Smooth muscle cell (in vitro differentiated cells): ENCODE results near the gene TLL1. TPM values are rescaled to one million over a fixed set of nuclear protein-coding genes. Genes with fewer than 3 reads are reported as not detected.

Experiments
- DNase-seq: peaks from one replicate; lab custom pipeline; 2025; ENCODE audit not compliant: unreplicated experiment; lab: John Stamatoyannopoulos, UW
- H2AFZ ChIP-seq: fragments of 200-600 bp; sonication (generic); 2 replicates; pipeline ENCODE4 v1.6.0; 2016; ENCODE audit warnings: antibody characterized with exemption, low read depth, mild to moderate bottlenecking
- H3F3A ChIP-seq: fragments of 200-600 bp; sonication (generic); 2 replicates; pipeline ENCODE4 v1.6.0; 2017; ENCODE audit warnings: antibody characterized with exemption, low read depth
- H3K27ac ChIP-seq: fragments of 200-600 bp; sonication (generic); 2 replicates; pipeline ENCODE4 v1.5.1; 2016; ENCODE audit warnings: low read depth, mild to moderate bottlenecking
- H3K27me3 ChIP-seq: fragments of 200-600 bp; sonication (generic); 2 replicates; pipeline ENCODE4 v1.6.1; 2016; ENCODE audit warnings: low read depth, mild to moderate bottlenecking
- H3K36me3 ChIP-seq: fragments of 200-600 bp; sonication (generic); 2 replicates; pipeline ENCODE4 v1.5.1; 2016; ENCODE audit warnings: low read depth
- H3K4me1 ChIP-seq: fragments of 200-600 bp; sonication (generic); 2 replicates; pipeline ENCODE4 v1.5.1; 2016; ENCODE audit warnings: low read depth
- H3K4me2 ChIP-seq: fragments of 200-600 bp; sonication (generic); 2 replicates; pipeline ENCODE4 v1.6.0; 2016; ENCODE audit warnings: mild to moderate bottlenecking
- H3K4me3 ChIP-seq: fragments of 200-600 bp; sonication (generic); 2 replicates; pipeline ENCODE4 v1.5.1; 2016; ENCODE audit warnings: mild to moderate bottlenecking
- H3K79me2 ChIP-seq: fragments of 200-600 bp; sonication (generic); 2 replicates; pipeline ENCODE4 v1.6.0; 2016; ENCODE audit warnings: low read depth, mild to moderate bottlenecking
- H3K9ac ChIP-seq: fragments of 200-600 bp; sonication (generic); 2 replicates; pipeline ENCODE4 v1.6.0; 2016; ENCODE audit warnings: low read depth
- H3K9me3 ChIP-seq: fragments of 200-600 bp; sonication (generic); replicated peaks from 2 replicates; pipeline ENCODE4 v1.5.1; 2016; ENCODE audit warnings: low read depth
- H4K20me1 ChIP-seq: fragments of 200-600 bp; sonication (generic); 2 replicates; pipeline ENCODE4 v1.6.0; 2016; ENCODE audit warnings: low read depth
- CTCF ChIP-seq: fragments of 200-600 bp; sonication (generic); IDR thresholded peaks from 2 replicates; pipeline ENCODE4 v1.5.1; 2017; ENCODE audit warnings: borderline replicate concordance, mild to moderate bottlenecking, antibody characterized with exemption; ENCODE audit not compliant: insufficient read depth, poor library complexity, severe bottlenecking
- WGBS: methylation state at CpG from one replicate; pipeline ENCODE4 v1.1.7; 2016; ENCODE audit warnings: low lambda C conversion rate; 5-methylcytosine and 5-hydroxymethylcytosine counted together
- polyA plus RNA-seq: library from polyadenylated mRNA; unstranded; fragments of >200 nt; fragmentation: Nextera tagmentation; extraction: Ambion mirVana; gene quantifications from 2 replicates; pipeline ENCODE4 v1.2.1, GENCODE V29; 2016
- total RNA-seq: library from RNA; depleted of rRNA; stranded (reverse); fragments of >200 nt; gene quantifications from 2 replicates; pipeline ENCODE4 v1.2.3, GENCODE V29; 2014

TLL1 gene
- total and polyA plus RNA-seq, 2 experiments from 2014 or later = 0.16 to 13.6 TPM

- Histone ChIP-seq H3K9ac (no peak overlapping the region), H3K4me3 (no peak overlapping the region), H3F3A (no peaks in the 10 kb centered on the region), H3K9me3 (no peaks in the 10 kb centered on the region), H2AFZ (no peak overlapping the region), H3K36me3 (no peaks in the 10 kb centered on the region), H3K4me1 (no peaks in the 10 kb centered on the region), H4K20me1 (no peaks in the 10 kb centered on the region), H3K27ac (no peak overlapping the region), H3K27me3 (no peaks in the 10 kb centered on the region), H3K4me2 (no peak overlapping the region), H3K79me2 (no peaks in the 10 kb centered on the region)
- DNase-seq = no peak
- WGBS = 91% methylated on average over 2 of the region's 2 CpGs
- TF ChIP-seq CTCF = no peak
These were observed 133.2 kb downstream of the TLL1 start for GRCh38 chr4:166006217-166006616.

- no peaks in the 10 kb centered on the region for H3K36me3 ChIP-seq
- no peak for TF ChIP-seq CTCF
These were observed 135.5 kb downstream of the TLL1 start for GRCh38 chr4:166008510-166008909.

GRCh38 chr4:166012129-166013030, 139.3 kb downstream of the TLL1 start:
- 87% methylated on average over 2 of the region's 2 CpGs for WGBS

More at GRCh38 chr4:166008510-166008909, 135.5 kb downstream of the TLL1 start:
- no peak overlapping the region for H3K27ac ChIP-seq
- 88% methylated on average over 1 of the region's 1 CpG for WGBS
- H2AFZ ChIP-seq = no peak overlapping the region
- no peak overlapping the region for H3K4me2 ChIP-seq
- no peak overlapping the region for H3K9ac ChIP-seq
- no peak overlapping the region for H3K4me3 ChIP-seq
- no peaks in the 10 kb centered on the region for H3K27me3 ChIP-seq
- H3K9me3 ChIP-seq = no peaks in the 10 kb centered on the region
- H3K4me1 ChIP-seq = no peaks in the 10 kb centered on the region
- H4K20me1 ChIP-seq = no peaks in the 10 kb centered on the region
- no peak for DNase-seq
- H3K79me2 ChIP-seq = no peaks in the 10 kb centered on the region
- H3F3A ChIP-seq = no peaks in the 10 kb centered on the region

More at GRCh38 chr4:166012129-166013030, 139.3 kb downstream of the TLL1 start:
- no peak for TF ChIP-seq CTCF
- no peak overlapping the region for H3K9ac ChIP-seq
- H3K4me3 ChIP-seq = no peak overlapping the region
- H3K9me3 ChIP-seq = no peaks in the 10 kb centered on the region
- no peaks in the 10 kb centered on the region for H3F3A ChIP-seq
- H3K4me1 ChIP-seq = no peaks in the 10 kb centered on the region
- DNase-seq = no peak
- H3K27ac ChIP-seq = peak overlapping the region; percentile 51
- H4K20me1 ChIP-seq = no peaks in the 10 kb centered on the region
- no peaks in the 10 kb centered on the region for H3K27me3 ChIP-seq
- no peaks in the 10 kb centered on the region for H3K79me2 ChIP-seq
- no peak overlapping the region for H3K4me2 ChIP-seq
- no peak overlapping the region for H2AFZ ChIP-seq
- no peaks in the 10 kb centered on the region for H3K36me3 ChIP-seq
